Brain microvascular endothelial cell (primary cell): ENCODE results near the gene WDR82.

ENCODE experiments used
- DNase-seq: peaks from one replicate; pipeline ENCODE4 v3.0.0-alpha.2; 2020
- H3K27ac ChIP-seq: fragments of 250-450 bp; sonication (Bioruptor Pico); 2 replicates; pipeline ENCODE4 v1.5.1; 2020; ENCODE audit warnings: mild to moderate bottlenecking, moderate library complexity
- H3K27me3 ChIP-seq: fragments of 250-450 bp; sonication (Bioruptor Pico); replicated peaks from 2 replicates; pipeline ENCODE4 v1.5.1; 2020; ENCODE audit warnings: mild to moderate bottlenecking
- H3K36me3 ChIP-seq: fragments of 250-450 bp; sonication (Bioruptor Pico); replicated peaks from 2 replicates; pipeline ENCODE4 v1.5.1; 2020; ENCODE audit warnings: mild to moderate bottlenecking
- H3K4me3 ChIP-seq: 2 replicates; pipeline ENCODE4 v1.5.1; 2011; ENCODE audit warnings: low read depth, mild to moderate bottlenecking, control low read depth, low read length, moderate library complexity
- CTCF ChIP-seq: IDR thresholded peaks from 2 replicates; pipeline ENCODE4 v1.5.1; 2011; ENCODE audit warnings: low read depth, mild to moderate bottlenecking, moderate library complexity, low read length, control low read depth, inconsistent platforms; ENCODE audit errors: missing control alignments
- in situ Hi-C: cut with HindIII; loops from 2 replicates; pipeline ENCODE4 v1.10.0; 2017; ENCODE audit warnings: low sequenced_read_pairs, low pct_ligation_motif_present

WDR82 gene

GRCh38 chr3:52259035-52259434 is 19.4 kb downstream of the WDR82 start:
- TF ChIP-seq CTCF = no peak
- Histone ChIP-seq H3K27ac (no peak overlapping the region), H3K27me3 (no peaks in the 10 kb centered on the region), H3K36me3 (peaks cover 93% of the 10 kb centered on the region), H3K4me3 (no peak overlapping the region)
- in situ Hi-C loops = no loop called here
- DNase-seq = no peak

DNA sequence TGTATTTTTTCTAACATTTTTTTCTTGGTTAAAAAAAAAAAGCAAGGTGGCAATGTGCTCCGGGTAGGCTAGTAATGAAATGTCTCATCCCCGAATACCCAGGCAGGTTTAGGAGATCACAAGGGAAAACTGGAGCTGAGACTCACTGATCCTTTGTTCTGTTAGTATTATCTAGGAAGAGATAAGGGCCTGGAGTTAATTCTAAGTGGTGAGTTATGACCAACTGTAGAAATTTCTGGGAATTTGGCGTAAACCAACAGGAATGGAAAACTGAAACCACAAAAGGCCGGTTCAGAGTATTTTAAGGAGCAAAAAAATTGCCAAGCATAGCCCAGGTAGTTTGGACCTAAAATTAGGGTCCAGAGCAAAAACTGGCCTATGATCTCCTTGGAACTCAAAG is 20.5 kb downstream of the WDR82 start:
- H3K36me3 ChIP-seq = peaks cover 92% of the 10 kb centered on the region
- in situ Hi-C loops = no loop called here
- no peak overlapping the region for H3K27ac ChIP-seq
- no peak for DNase-seq
- no peak overlapping the region for H3K4me3 ChIP-seq
- H3K27me3 ChIP-seq = no peaks in the 10 kb centered on the region
- no peak for TF ChIP-seq CTCF

- peaks cover 90% of the 10 kb centered on the region for H3K36me3 ChIP-seq
- no peak for DNase-seq
- no peak overlapping the region for H3K27ac ChIP-seq
- in situ Hi-C loops = no loop called here
- H3K4me3 ChIP-seq = no peak overlapping the region
- TF ChIP-seq CTCF = no peak
- H3K27me3 ChIP-seq = no peaks in the 10 kb centered on the region
These were observed 21.8 kb downstream of the WDR82 start for GRCh38 chr3:52256622-52257021.

GRCh38 chr3:52256159-52256558 is 22.3 kb downstream of the WDR82 start:
- H3K36me3 ChIP-seq = peaks cover 87% of the 10 kb centered on the region
- H3K27me3 ChIP-seq = no peaks in the 10 kb centered on the region
- no peak for TF ChIP-seq CTCF
- in situ Hi-C loops = no loop called here
- DNase-seq = no peak
- H3K27ac ChIP-seq = no peak overlapping the region
- no peak overlapping the region for H3K4me3 ChIP-seq

DNA sequence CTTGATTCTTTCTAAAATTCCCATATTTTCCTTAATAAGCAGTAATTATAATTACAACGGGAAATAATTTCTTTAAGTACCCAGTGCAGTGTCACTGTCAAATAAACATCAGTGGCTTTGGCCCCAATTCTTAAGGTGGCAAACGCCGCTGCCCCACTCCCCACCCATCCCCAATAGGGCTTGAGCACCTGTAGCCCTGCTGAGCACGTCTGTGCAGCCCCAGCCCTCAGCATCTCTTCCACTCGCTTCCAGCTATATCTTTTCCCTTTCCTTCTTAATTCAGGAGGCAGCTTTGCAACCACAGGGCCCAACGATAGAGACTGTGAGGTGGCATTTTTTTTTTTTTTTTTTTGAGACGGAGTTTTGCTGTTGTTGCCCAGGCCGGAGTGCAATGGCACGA is 23.8 kb downstream of the WDR82 start:
- H3K27ac ChIP-seq = no peak overlapping the region
- no peak for TF ChIP-seq CTCF
- no peak overlapping the region for H3K4me3 ChIP-seq

More for the DNA sequence above, 23.8 kb downstream of the WDR82 start:
- DNase-seq = no peak
- in situ Hi-C loops = no loop called here
- Histone ChIP-seq H3K36me3 (peaks cover 80% of the 10 kb centered on the region), H3K27me3 (no peaks in the 10 kb centered on the region)
